Fibroblast of the aortic adventitia (primary cell): ENCODE results near the gene PRRX2. TPM values are rescaled to one million over a fixed set of nuclear protein-coding genes. Genes with fewer than 3 reads are reported as not detected.

ENCODE experiments used
- DNase-seq: peaks from one replicate; pipeline ENCODE4 v3.0.0-alpha.2; 2010; ENCODE audit warnings: low read depth
- H3K4me3 ChIP-seq: 2 replicates; pipeline ENCODE4 v1.5.1; 2011; ENCODE audit warnings: low read depth, mild to moderate bottlenecking, control low read depth, low read length, moderate library complexity
- CTCF ChIP-seq: IDR thresholded peaks from 2 replicates; pipeline ENCODE4 v1.5.1; 2011; ENCODE audit warnings: mild to moderate bottlenecking, low read length, control low read depth, inconsistent platforms; ENCODE audit not compliant: insufficient read depth
- total RNA-seq: library from RNA; depleted of rRNA; stranded (reverse); fragments of >200 nt; gene quantifications from 2 replicates; pipeline ENCODE4 v1.2.3, GENCODE V29; 2012; ENCODE audit warnings: low replicate concordance

The PRRX2 gene
- total RNA-seq, 1 donor = 36.1 TPM

GRCh38 chr9:129769669-129770068 lies 104.2 kb downstream of the PRRX2 start:
- DNase-seq = peak; percentile 56
- no peak for TF ChIP-seq CTCF

GRCh38 chr9:129770741-129771140 lies 105.3 kb downstream of the PRRX2 start:
- no peak overlapping the region for H3K4me3 ChIP-seq
- no peak for TF ChIP-seq CTCF
- no peak for DNase-seq

More at GRCh38 chr9:129769669-129770068, 104.2 kb downstream of the PRRX2 start:
- H3K4me3 ChIP-seq = no peak overlapping the region

Other genes starting within 250 kb of the PRRX2 start
- 0.98 TPM in 1 of 2 replicates, not detected in the other for gene C9orf50, start 44.5 kb upstream of the PRRX2 start, total RNA-seq
- gene NTMT1, start 39.5 kb upstream of the PRRX2 start, total RNA-seq = 9.0 and 27.6 TPM in 2 replicates
- gene ASB6, start 23.5 kb upstream of the PRRX2 start, total RNA-seq = 7.0 and 14.0 TPM in 2 replicates
- gene PTGES, start 87.4 kb downstream of the PRRX2 start, total RNA-seq = 6.9 and 30.9 TPM in 2 replicates
- gene TOR1B, start 137.5 kb downstream of the PRRX2 start, total RNA-seq = 24.9 and 36.2 TPM in 2 replicates
- 23.0 and 48.9 TPM in 2 replicates for gene TOR1A, start 158.5 kb downstream of the PRRX2 start, total RNA-seq
- gene C9orf78, start 169.6 kb downstream of the PRRX2 start, total RNA-seq = 37.3 and 107 TPM in 2 replicates
- gene USP20, start 169.8 kb downstream of the PRRX2 start, total RNA-seq = 7.5 and 11.4 TPM in 2 replicates